ENCODE measurements around the gene IRS1. TPM values are rescaled to one million over a fixed set of nuclear protein-coding genes. Genes with fewer than 3 reads are reported as not detected.

Gene IRS1
- total and polyA plus RNA-seq, 2 experiments from 2014 or later, result 10.9 to 25.6 TPM

DNA sequence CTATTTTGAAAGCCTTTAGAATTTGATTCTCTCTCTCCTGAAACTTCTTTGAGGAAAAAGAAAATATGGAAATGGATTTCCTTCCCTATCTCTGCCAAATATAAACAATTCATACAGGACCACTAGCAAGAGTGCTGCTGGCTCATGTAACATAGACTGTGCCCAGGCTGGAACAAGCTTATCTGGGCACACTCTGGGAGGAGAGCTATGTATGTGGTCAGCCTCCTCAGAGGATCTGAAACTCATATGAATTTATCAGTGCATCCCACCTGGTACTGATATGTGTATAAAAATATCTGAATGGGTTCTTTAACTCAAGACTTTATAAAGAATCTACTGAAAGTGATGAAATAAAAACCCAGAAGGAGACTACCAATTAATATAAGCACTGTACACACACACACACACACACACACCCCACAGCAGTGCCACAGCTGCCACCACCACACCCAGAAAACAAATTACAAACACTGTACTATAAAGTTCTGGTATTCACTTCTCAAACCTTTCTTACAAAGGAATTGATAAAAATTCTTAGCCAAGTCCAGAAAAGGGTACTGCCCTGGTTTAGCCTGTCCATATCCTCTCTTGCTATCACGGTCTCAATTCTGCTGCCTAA, 115.6 kb downstream of the IRS1 start:
- Histone ChIP-seq H2AFZ (no peak overlapping the region), H3K4me1 (ENCODE audit: insufficient read depth) (peaks cover 8% of the 10 kb centered on the region), H3K4me2 (no peak overlapping the region), H3K79me2 (no peaks in the 10 kb centered on the region), H3K27ac (no peak overlapping the region), H3K9me3 (ENCODE audit: low read depth) (no peaks in the 10 kb centered on the region), H3K4me3 (no peak overlapping the region), H3K36me3 (replicated peaks; ENCODE audit: insufficient read depth, low read depth) (no peaks in the 10 kb centered on the region), H3K27me3 (no peaks in the 10 kb centered on the region), H4K20me1 (ENCODE audit: insufficient read depth, poor library complexity, severe bottlenecking) (no peaks in the 10 kb centered on the region), H3K9me2 (replicated peaks; ENCODE audit: insufficient read depth) (no peaks in the 10 kb centered on the region)
- TF ChIP-seq EZH2 (IDR thresholded peaks at IDR 0.05; ENCODE audit: borderline replicate concordance) (no peak), EZH2phosphoT487 (IDR thresholded peaks at IDR 0.05; ENCODE audit: low read depth, severe bottlenecking, unreplicated experiment) (no peak)
- TF ChIP-seq, protein P1, sequence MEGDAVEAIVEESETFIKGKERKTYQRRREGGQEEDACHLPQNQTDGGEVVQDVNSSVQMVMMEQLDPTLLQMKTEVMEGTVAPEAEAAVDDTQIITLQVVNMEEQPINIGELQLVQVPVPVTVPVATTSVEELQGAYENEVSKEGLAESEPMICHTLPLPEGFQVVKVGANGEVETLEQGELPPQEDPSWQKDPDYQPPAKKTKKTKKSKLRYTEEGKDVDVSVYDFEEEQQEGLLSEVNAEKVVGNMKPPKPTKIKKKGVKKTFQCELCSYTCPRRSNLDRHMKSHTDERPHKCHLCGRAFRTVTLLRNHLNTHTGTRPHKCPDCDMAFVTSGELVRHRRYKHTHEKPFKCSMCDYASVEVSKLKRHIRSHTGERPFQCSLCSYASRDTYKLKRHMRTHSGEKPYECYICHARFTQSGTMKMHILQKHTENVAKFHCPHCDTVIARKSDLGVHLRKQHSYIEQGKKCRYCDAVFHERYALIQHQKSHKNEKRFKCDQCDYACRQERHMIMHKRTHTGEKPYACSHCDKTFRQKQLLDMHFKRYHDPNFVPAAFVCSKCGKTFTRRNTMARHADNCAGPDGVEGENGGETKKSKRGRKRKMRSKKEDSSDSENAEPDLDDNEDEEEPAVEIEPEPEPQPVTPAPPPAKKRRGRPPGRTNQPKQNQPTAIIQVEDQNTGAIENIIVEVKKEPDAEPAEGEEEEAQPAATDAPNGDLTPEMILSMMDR (IDR thresholded peaks at IDR 0.05; ENCODE audit: poor library complexity), result no peak
- no peak for DNase-seq (ENCODE audit: low spot score)
- WGBS (ENCODE audit: low lambda C conversion rate, missing lambda C conversion rate), result 100% methylated on average over 1 of the region's 1 CpG

DNA sequence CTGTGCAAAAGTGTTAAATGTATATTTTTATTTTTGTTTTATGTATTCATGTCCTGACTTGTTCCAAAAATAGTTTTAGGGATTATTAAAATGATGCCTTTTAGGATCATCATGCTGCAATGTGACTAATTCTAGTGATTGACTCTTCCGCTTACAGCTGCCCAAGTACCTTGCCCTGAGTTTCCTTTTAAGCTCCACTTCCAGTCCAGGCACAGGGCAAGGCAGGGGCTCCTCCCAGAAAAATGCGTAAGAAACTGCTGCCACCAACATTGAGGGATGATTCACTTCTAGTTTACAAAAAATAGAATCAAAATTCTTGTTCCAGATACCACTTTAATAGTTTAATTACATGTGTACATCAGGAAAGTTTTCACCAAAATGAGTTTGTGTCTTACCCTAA, 116.4 kb downstream of the IRS1 start:
- Histone ChIP-seq H3K9me3 (ENCODE audit: low read depth) (no peaks in the 10 kb centered on the region), H3K36me3 (replicated peaks; ENCODE audit: insufficient read depth, low read depth) (no peaks in the 10 kb centered on the region), H3K27ac (no peak overlapping the region), H3K27me3 (no peaks in the 10 kb centered on the region), H2AFZ (no peak overlapping the region), H4K20me1 (ENCODE audit: insufficient read depth, poor library complexity, severe bottlenecking) (no peaks in the 10 kb centered on the region), H3K4me3 (no peak overlapping the region), H3K9me2 (replicated peaks; ENCODE audit: insufficient read depth) (no peaks in the 10 kb centered on the region), H3K4me1 (ENCODE audit: insufficient read depth) (peaks cover 8% of the 10 kb centered on the region), H3K4me2 (no peak overlapping the region), H3K79me2 (no peaks in the 10 kb centered on the region)
- TF ChIP-seq EZH2 (IDR thresholded peaks at IDR 0.05; ENCODE audit: borderline replicate concordance) (no peak), EZH2phosphoT487 (IDR thresholded peaks at IDR 0.05; ENCODE audit: low read depth, severe bottlenecking, unreplicated experiment) (no peak)
- TF ChIP-seq, protein P1 (IDR thresholded peaks at IDR 0.05; ENCODE audit: poor library complexity), result no peak
- no peak for DNase-seq (ENCODE audit: low spot score)
- WGBS (ENCODE audit: low lambda C conversion rate, missing lambda C conversion rate), result 91% methylated on average over 2 of the region's 2 CpGs

Other genes with a start within 250 kb of the IRS1 start
- gene RHBDD1, start 36.2 kb upstream of the IRS1 start, total RNA-seq, result 16.2 and 20.1 TPM in 2 replicates
- 13.1 and 20.9 TPM in 2 replicates for gene RHBDD1, start 36.2 kb upstream of the IRS1 start, polyA plus RNA-seq

All from hepatocyte (in vitro differentiated cells).